ENCODE results near the gene NAA60.
"Not testable (repeated sequence)": the region's sequence is repeated elsewhere in the genome, so short reads cannot be mapped to it uniquely, and the experiment has no call there.

NAA60 gene

GRCh38 chr16:3520413-3520812 is 76.9 kb downstream of the NAA60 start:
- POLR2A ChIA-PET: no interaction called here

GRCh38 chr16:3520841-3521240 is 77.4 kb downstream of the NAA60 start:
- ChIA-PET POLR2A (no interaction called here), CTCF (interaction anchor here (0.7 kb wide), 1 partner anchor 10 kb away, joined by 3 read pairs; no protein-coding TSS in a partner anchor)
- TF ChIP-seq CTCF (IDR thresholded peaks at IDR 0.05; ENCODE audit: insufficient read depth, low read length, missing control alignments): peak; percentile 3
- DNase-seq (ENCODE audit: low read depth, low spot score): no peak
- H3K4me3 ChIP-seq (ENCODE audit: low read depth, low read length): peak overlapping the region; percentile 34

More at GRCh38 chr16:3520413-3520812, 76.9 kb downstream of the NAA60 start:
- DNase-seq (ENCODE audit: low read depth, low spot score): peak; percentile 92
- no peak overlapping the region for H3K4me3 ChIP-seq (ENCODE audit: low read depth, low read length)
- CTCF ChIA-PET: interaction anchor here (0.7 kb wide), 1 partner anchor 253 kb away, joined by 3 read pairs; no protein-coding TSS in a partner anchor
- no peak for TF ChIP-seq CTCF (IDR thresholded peaks at IDR 0.05; ENCODE audit: insufficient read depth, low read length, missing control alignments)

- no peak overlapping the region for H3K4me3 ChIP-seq (ENCODE audit: low read depth, low read length)
- CTCF ChIA-PET: interaction anchor here (1.3 kb wide), 1 partner anchor 22 kb away, joined by 3 read pairs; no protein-coding TSS in a partner anchor
- TF ChIP-seq CTCF (IDR thresholded peaks at IDR 0.05; ENCODE audit: insufficient read depth, low read length, missing control alignments): no peak
- DNase-seq (ENCODE audit: low read depth, low spot score): no peak
- POLR2A ChIA-PET: no interaction called here
Observed at GRCh38 chr16:3523281-3523680, 79.8 kb downstream of the NAA60 start.

GRCh38 chr16:3525951-3526350 is 82.5 kb downstream of the NAA60 start:
- H3K4me3 ChIP-seq (ENCODE audit: low read depth, low read length): no peak overlapping the region
- no peak for DNase-seq (ENCODE audit: low read depth, low spot score)
- no peak for TF ChIP-seq CTCF (IDR thresholded peaks at IDR 0.05; ENCODE audit: insufficient read depth, low read length, missing control alignments)
- ChIA-PET POLR2A (no interaction called here), CTCF (interaction anchor here (1.2 to 2.4 kb wide), 2 partner anchors 10 to 37 kb away, joined by 3 to 20 read pairs; no protein-coding TSS in a partner anchor)

GRCh38 chr16:3527216-3527829 is 83.8 kb downstream of the NAA60 start:
- CTCF ChIA-PET: interaction anchor here (1.1 to 2.4 kb wide), 3 partner anchors 9 to 144 kb away, joined by 3 to 20 read pairs (median 3); no protein-coding TSS in a partner anchor
- POLR2A ChIA-PET; H3K4me3 ChIP-seq (ENCODE audit: low read depth, low read length); DNase-seq (ENCODE audit: low read depth, low spot score): not testable (repeated sequence)
- peak; percentile 67 for TF ChIP-seq CTCF (IDR thresholded peaks at IDR 0.05; ENCODE audit: insufficient read depth, low read length, missing control alignments)

GRCh38 chr16:3528406-3528805 is 84.9 kb downstream of the NAA60 start:
- ChIA-PET POLR2A (no interaction called here), CTCF (interaction anchor here (1.2 kb wide), 1 partner anchor 25 kb away, joined by 3 read pairs; no protein-coding TSS in a partner anchor)
- no peak for DNase-seq (ENCODE audit: low read depth, low spot score)

More at GRCh38 chr16:3528406-3528805, 84.9 kb downstream of the NAA60 start:
- TF ChIP-seq CTCF (IDR thresholded peaks at IDR 0.05; ENCODE audit: insufficient read depth, low read length, missing control alignments): no peak
- H3K4me3 ChIP-seq (ENCODE audit: low read depth, low read length): no peak overlapping the region
